GM19463 (cell line): ENCODE measurements around the gene RNASE13.

Experiments used
- ATAC-seq: cut with Tn5 transposase; IDR thresholded peaks from one replicate; pipeline ENCODE4 v1.9.1; 2021; ENCODE audit warnings: mild to moderate bottlenecking, moderate library complexity; ENCODE audit not compliant: unreplicated experiment

The RNASE13 gene

DNA sequence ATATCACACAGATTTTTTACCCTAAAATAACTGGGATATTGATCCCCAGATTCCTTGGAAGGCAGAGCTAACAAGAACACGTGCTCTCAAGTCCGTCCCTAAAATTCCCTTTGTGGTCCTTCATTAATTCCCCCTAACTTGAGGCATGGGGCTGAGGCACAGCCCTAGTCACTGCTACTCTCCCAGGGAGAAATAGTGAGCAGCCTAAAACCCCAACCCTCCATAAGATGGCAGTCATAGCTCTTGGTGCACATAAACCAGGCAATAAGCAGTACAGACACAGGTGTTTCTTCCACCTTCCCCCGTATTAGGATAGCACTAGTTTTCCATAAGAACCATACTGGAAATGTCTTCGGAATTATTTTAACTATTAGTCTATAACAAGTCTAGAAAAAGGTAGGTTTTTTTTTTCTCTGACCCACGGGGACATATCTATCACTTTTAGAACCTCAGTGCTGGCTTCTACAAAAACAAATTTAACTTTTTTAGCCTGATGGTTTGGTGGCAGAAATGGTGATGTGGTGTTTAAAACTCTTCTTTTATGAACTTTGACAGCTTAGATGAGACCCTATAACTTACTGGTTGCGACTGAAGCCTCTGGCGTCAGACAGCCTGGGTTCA lies 32.4 kb upstream of the RNASE13 start:
- no peak for ATAC-seq

DNA sequence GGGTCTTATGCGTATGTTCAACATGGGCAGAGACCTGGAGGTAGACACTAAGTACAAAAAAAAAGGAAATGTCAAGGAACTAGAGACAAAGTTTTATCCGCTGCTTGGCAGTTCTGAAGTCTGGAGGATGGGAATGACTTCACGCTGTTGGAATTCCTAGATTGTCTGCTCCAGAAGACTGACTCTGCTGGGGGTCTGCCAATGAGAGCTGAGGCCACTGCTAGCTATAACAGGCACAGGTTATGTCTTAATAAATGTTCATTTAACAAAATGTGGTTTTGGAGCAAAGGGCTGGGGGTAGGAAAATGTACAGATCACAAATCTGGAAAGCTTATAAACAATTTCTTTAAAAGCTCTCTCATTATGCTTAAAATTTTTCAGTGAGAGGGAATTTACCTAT lies 28.9 kb upstream of the RNASE13 start:
- ATAC-seq: no peak

DNA sequence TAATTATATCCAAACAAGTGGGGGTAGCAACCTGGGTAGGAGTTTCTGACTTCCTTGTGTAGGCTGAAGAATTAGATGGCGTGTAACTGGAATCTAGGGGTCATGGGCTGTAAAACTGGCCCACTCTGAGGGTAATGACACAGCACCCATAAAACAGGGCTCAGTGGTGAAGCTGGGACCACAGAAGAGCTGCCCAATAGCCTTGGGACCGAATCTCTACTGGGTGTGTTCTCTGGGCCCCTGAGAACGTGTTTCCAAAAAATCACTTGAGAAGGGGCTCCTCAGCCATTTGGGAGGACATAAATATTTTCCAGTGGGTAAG lies 26.7 kb upstream of the RNASE13 start:
- ATAC-seq: no peak

DNA sequence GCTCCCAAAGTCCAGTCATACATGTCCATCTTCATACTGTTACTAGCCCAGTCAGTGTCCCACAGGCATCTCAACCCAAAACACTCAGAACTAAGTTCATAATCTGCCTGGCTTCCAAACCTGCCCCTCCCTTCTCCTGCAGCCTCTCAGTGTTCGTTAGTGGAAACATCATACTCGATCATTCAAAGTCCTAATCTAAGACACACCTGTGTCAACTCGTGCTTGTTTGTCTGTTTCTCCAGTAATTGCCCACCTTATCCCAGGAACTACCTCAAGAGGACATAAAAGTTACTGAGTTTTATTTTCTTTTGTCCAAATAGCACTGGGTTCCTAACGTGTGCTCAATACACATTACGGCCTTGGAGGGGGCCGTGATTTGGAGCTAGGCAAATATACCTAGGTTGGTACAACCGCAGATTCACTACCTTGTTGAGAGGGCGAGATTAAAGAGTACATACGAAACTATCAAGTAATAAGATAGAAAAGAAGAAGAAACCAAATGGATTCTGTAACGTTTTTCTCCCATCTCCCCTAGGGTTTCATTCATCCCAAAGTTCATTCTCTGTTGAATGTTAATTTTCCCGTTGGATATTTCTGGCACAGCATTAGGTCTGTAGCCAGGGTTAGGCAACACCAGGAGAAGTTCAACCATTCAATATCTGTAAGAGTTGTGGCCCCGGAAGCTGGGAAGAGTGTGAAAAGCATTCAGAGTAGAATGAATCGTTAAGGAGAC lies 26.2 kb upstream of the RNASE13 start:
- ATAC-seq: no peak

DNA sequence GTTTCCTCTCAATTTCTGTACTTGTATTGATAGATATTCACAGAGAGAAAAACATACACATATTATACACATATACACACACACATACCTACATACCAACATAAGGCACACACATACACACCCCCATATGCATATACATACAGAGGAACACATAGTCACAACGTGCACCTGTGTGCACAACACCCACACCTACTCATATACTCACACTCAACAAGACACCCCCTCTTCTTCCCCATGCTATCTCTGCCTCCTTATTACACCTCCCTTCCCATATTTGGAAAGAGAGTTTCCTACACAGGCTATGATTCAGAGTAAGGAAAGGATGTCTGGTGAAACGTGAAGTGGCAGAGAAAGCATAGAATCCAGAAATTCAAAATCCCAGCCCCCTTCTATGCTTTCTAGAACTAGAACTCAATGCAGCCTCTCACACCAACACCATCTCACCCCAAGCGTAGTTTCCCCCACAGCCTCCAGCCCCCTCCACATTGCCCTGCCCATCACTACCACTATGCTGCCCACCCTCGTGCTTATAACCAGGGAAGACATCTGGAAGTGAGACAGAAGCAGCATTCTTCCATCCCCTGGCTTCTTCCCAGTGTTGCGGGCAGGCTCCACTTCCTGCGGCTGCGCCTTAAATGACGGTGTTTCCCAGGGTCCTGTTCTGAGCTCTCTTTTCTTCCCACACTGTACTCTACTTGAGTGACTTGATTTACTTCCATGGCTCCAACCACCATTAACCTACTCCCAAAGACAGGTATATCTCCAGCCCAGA lies 25.4 kb upstream of the RNASE13 start:
- ATAC-seq: no peak

DNA sequence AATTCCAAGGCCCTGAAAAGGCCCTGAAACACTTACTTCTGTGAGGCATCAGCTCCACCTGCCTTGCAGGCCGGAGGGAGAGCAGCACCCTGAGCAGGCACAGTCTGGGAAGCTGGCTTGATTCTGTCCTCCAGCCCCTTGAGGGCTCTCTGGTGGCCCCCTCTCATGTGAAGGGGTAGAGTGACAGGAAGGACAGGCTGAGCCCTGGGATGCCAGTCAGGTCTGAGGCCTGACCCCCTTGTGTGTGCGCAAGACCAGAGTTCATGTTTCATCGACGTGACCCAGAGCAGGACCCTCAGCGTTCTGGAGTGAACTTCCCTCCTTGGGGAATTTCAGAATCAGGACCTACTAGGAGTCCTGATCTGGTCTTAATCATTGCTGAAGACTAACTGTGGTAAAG lies 24.3 kb upstream of the RNASE13 start:
- ATAC-seq: no peak

DNA sequence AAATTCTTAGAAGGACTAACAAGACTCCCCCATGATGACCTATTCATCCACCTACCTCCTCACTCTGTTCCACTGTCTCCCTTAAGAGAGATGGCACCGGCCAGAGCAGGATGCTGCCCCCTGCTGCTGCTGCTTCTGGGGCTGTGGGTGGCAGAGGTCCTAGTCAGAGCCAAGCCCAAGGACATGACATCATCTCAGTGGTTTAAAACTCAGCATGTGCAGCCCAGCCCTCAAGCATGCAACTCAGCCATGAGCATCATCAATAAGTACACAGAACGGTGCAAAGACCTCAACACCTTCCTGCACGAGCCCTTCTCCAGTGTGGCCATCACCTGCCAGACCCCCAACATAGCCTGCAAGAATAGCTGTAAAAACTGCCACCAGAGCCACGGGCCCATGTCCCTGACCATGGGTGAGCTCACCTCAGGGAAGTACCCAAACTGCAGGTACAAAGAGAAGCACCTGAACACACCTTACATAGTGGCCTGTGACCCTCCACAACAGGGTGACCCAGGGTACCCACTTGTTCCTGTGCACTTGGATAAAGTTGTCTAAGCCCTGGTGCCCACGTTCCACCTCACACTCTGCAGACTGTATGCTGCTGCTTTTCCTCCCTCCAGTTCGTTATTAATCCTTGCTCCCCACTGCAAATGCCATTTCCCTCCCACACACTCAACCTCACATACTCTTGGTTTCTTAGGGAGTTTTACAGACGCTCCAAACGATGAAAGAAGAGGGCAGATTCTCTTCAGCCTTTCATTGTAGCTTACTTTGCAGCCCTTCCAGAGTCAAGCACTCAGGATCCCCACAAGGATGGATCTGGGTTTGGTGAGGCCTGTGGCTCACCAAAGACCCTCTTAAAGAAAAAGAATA lies 23.4 kb upstream of the RNASE13 start, which contains the start of gene RNASE8:
TSS of gene RNASE8 (plus strand) at position 20 of the 873 bp plus-strand sequence. CDS start at position 91, 71 bp downstream.
- no peak for ATAC-seq

DNA sequence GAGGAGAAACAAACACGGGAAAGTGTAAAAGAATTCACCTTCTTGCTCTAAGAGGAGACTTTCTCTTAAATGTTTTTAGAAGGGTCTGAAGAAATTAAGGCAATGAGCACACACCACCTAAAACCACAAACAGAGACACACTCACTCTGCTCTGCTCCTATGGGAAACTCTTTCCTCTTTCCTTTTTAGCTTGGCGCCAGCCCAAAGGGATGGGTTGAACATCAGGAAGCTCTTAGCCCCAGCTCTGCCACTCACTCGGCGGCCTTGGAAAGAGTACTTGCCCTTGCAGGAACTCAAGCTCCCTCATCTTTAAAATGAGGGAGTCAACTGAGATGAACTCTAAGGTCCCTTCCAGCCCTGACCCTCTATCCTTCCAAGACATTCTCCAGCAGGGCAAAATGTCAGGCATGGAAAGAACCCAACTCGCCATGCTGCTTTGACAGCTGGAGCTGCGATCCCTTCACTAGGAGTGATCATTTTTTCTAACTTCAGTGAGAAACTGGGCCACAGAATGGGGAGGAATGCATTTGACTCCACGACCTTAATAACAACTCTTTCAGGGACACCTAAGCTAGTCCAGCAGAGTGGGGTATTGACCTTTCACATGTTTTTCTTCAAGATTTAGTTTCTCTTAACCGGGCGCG lies 22.0 kb upstream of the RNASE13 start:
- ATAC-seq: no peak

DNA sequence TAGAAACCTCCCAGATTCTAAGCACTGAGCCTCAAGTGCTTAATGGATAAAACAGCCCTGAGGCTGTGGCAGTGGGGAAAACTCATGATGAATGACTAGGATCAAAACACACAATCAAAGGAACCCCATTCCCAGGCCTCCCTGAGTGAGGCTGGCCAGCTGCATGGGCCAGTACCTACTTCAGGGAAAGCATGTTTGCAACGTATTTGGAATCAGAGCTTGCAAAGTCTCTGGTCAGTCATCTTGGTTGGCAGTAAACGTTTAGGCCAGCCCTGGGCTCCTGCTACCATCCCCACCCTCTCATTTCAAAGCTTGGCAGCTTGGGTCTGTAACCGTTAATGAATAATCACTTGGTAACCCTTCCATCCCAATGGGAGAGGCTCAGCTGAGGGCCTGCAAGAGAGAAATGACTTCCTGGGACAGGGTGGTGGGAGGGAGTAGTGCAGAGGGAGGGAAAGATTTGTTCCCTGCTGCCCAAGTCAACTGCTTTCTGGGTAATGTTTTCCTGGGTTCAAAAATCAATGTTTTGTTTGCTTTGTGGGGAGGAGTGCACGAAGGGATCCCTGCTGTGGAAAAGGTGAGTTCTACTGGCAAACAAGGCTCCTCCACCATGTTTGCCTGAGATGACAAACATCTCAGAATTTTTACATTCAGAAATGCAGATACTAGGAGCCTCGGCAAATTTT lies 21.0 kb upstream of the RNASE13 start:
- no peak for ATAC-seq

DNA sequence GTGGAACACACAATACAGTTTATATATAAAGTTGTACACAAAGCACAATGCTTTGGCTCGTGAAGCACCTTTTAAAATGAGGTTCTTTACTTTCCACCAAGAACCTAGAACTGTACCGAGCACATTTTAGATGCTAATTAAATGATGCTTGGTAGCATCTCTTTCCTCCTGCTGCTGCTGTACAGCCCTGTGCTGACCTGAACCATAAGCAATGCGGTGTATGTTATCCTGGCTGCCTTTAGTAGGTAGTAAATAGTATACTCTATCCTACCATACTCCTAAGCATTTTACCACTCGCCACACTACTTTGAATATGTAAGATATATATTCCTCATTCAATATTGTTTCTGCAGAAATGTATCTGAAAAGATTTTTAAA lies 20.1 kb upstream of the RNASE13 start:
- no peak for ATAC-seq

DNA sequence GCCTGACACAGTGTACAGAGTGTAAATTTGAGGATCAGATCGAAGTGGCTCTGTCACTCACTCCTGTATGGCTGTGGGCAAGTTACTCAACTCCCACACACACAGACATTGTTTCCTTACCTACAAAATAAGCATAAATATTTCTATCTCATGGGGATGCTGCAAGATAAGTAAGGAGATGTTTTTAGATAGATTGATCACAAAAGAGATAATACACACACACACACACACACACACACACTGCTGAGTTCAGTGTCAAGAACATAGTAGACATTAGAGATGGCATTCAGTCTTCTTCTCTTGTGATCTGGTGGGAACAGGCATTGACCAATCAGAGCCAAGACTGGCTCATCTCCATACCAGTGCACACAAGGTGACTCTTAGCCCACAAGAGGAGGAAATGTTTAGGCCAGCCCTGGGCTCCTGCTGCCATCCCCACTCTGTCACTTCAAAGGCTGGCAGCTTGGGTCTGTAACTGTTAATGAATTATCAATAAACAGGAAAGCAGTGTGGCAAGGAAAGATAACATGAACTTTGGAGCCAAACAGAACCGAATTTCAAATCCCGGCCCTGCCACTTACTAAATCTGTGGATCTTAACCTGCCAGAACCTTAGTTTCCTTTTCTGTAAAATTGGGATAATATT lies 19.6 kb upstream of the RNASE13 start:
- no peak for ATAC-seq

DNA sequence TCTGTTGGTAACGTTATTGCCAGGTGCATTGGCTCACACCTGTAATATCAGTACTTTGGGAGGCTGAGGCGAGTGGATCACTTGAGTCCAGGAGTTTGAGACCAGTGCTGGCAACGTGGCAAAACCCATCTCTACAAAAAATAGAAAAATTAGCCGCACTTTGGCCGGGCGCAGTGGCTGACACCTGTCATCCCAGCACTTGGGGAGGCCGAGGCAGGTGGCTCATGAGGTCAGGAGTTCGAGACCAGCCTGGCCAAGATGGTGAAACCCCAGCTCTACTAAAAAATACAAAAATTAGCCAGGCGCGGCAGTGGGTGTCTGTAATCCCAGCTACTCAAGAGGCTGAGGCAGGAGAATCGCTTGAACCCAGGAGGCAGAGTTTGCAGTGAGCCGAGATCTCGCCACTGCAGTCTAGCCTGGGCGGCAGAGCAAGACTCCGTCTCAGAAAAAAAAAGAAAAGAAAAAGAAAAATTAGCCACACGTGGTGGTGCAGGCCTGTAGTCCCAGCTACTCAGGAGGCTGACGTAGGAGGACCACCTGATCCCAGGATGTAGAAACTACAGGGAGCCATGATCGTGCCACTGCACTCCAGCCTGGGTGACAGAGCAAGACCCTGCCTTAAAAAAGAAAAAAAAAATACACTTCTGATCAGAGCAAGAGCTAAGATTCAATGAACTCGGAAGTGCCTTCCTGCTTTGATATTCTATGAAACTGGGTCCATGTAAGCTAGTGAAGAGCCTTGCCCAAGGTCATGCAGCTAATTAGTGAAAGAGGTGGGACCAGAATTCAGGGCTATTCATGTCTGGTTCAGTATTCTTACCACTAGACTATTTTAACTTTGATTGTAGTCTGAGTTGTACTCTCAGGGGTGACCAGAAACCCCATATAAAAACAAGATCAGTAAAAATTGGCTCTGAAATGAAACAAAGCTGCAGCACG lies 18.8 kb upstream of the RNASE13 start:
- no peak for ATAC-seq

DNA sequence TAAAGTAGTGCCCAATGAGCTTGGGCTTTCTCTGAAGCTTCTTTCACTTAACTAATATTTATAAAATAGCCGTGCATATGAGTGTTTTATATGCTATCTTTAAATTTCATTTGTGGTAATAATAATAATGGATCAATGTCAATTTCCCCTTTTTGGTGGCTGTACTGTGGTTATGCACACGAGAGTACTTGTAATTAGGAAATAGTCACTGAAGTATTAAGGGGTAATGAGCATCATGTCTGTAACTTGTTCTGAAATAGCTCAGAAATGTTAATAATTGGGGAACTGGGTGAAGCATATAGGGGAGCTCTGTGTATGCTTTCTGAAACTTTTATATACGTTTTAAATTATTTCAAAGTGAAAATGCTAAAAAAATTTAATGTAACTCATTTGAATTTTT lies 16.0 kb upstream of the RNASE13 start:
- no peak for ATAC-seq

DNA sequence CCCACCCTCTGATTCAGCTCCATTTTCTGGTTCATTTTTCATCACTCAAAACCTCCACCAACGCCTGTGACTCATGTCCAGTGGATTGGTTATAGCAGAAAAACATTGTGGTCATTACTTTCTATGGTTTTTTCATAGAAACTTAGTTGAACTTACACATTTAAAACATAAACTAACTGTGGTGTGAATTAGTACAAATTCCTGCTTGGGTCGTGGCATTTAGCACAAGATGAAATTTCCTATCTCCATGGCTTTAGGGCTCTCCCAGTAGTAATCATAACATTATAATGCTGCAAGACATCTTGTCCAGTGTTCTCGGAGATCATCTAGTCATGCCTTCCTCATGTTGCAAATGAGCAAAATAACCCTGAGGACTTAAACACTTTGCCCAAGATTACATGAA lies 14.7 kb upstream of the RNASE13 start:
- ATAC-seq: no peak

DNA sequence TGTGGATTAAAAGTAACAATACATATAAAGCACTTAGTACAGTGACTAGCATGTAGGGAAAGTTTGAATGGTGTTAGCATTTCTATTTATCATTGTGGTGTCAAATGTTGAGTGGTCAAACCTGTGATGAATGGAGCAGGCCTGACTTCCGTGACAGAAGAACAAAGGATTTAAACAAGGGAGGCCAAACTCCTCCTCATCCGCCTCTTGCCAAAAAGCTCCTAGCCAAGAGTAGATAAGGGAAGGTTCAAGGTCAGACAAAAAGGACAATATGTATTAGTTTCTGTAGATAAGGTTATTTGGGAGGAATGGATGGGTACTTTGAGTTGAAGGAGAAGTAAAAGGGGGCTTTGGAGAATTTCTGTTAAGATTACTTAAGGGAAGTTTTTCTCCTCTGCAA lies 14.0 kb upstream of the RNASE13 start:
- no peak for ATAC-seq

DNA sequence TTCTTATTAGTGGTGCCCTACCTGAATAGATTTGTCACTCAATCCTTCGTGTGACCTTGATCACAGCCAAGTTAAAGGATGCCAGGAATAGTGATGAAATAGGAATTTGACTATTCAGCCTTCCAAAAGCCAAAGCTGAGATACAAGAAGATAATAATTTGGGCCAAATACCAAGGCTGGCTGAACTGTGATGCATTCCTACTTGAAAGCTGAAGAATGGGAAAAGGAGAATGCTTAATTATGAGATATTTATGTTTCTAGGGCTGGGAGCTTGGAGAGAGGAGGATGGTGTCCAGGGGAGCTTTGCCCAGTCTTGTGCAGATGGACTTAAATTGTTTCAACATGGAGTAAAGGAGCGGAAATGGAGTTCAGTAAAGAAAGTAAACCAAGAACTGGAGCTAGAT lies 12.8 kb upstream of the RNASE13 start:
- no peak for ATAC-seq

DNA sequence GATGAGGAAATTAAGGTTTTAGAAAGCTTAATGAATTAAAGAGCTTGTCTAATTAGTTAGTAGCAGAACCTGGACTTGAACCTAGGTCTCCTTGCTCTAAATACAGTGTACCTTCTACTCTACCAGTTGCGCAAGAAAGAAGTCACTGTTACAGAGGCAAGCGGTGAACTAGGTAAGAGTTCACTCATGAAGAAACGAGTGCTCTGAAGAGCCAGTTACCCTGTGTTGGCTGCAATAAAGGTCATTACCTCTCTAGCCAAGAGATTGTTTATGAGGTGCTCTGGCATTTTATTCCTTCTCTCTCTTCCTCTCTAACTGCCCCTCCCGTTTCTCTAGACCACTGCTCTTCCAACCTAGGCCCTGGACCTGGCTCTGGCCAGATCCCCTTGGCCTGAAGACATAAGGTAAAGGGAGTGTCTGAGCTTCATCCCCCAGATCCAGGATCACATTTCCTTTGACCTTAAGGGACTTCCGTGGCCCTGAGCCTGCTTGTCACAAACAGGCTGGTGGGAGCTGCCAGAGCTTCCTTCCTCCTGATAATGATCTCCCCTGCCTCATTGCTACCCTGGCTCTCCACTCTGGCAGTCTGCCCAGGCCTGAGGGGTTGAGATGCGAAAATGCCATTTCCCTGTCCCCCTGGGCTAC lies 9.5 kb upstream of the RNASE13 start:
- ATAC-seq: no peak

DNA sequence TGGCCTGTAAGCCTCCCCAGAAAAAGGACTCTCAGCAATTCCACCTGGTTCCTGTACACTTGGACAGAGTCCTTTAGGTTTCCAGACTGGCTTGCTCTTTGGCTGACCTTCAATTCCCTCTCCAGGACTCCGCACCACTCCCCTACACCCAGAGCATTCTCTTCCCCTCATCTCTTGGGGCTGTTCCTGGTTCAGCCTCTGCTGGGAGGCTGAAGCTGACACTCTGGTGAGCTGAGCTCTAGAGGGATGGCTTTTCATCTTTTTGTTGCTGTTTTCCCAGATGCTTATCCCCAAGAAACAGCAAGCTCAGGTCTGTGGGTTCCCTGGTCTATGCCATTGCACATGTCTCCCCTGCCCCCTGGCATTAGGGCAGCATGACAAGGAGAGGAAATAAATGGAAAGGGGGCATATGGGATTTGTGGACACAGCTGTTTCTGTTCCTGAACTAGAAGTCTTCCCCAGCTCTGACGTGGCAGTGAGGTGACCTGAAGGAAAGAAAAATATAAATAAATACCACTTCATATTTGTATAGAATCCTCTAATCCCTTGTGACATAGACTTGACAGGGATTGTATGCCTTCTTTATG lies 8.9 kb upstream of the RNASE13 start:
- ATAC-seq: no peak
